HL-60 (cell line): ENCODE data around the gene ATP5MG.

Experiments
- CTCF ChIP-seq: IDR thresholded peaks from one replicate; pipeline ENCODE4 v1.5.1; 2011; ENCODE audit warnings: low read length, control low read depth, inconsistent platforms; ENCODE audit not compliant: insufficient read depth
- GABPA ChIP-seq: IDR thresholded peaks from 2 replicates; pipeline ENCODE4 v1.6.1; 2012; ENCODE audit warnings: low read depth
- POLR2AphosphoS5 ChIP-seq: IDR thresholded peaks from 2 replicates; pipeline ENCODE4 v1.6.1; 2012; ENCODE audit warnings: low read depth

- TF ChIP-seq CTCF, result no peak
- no peak for TF ChIP-seq GABPA
- TF ChIP-seq POLR2AphosphoS5, result no peak
These were observed 26.3 kb downstream of the ATP5MG start for GRCh38 chr11:118427707-118428106.
